Transverse colon (tissue), 4 donors: ENCODE data around the gene HIPK2.
A peak's percentile ranks its signal among the peaks of the same experiment; 100 is the strongest.

ENCODE experiments used
- POLR2AphosphoS5 ChIP-seq, 3 donors: sonication (generic); formaldehyde crosslinking; IDR thresholded peaks; one replicate each; pipeline ENCODE4 v1.6.1; 2016; ENCODE audit warnings: antibody characterized with exemption in 3 of 3
- TF ChIP-seq, protein P1 (sequence below), 5 experiments: fragments of 200-600 bp in 3 of 5; fragments of 450-650 bp in 2 of 5; sonication (generic) in 3 of 5; IDR thresholded peaks; 1 replicate in 2 of 5; 2 replicates in 3 of 5; pipeline ENCODE4 v1.5.1; 2016 to 2017; ENCODE audit warnings: antibody characterized with exemption in 5 of 5, inconsistent platforms in 3 of 5, mild to moderate bottlenecking in 2 of 5, moderate library complexity in 1 of 5

DNA sequence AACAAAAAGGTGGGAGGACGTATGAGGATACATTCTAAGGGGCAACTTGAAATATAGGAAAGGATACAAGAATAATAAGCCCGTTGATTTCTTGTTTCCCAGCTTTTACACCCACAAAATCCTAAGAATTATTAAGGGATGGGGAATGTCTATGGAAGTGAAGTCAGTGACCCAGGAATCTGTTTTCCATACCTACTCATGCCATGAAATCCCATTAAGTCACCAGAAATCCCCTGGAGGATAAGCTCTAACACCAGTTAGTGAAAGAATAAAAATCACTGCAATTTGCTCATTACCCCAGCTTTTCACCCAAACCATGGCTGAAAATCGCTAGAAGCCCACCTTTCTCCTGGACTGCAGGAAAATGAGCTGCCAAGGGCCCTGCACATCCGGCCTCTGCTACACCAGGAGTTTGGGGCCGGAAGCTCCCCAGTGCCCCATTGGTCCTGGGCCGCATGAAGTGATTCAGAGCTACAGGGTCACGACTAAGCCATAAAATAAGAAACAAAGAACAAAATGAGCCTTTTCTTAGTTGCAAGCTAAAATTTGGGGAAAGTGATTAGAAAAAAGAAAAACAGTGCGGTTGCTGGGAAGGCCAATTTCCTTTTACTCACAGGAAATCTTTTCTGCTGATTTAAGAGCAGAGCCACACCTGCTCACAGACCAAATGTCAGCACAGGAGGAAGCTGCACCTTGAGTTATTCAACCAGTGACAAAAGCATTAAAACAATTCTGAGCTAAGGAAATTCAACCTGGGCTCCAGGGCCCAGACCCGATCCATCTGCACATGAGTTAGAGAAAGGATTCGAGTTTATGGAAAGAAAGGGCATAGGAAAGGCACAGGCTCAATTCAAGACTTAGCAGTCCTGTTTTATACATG, 40.3 kb downstream of the HIPK2 start:
- peak in 1 of 3 donors; percentile 17 for TF ChIP-seq POLR2AphosphoS5 (IDR thresholded peaks at IDR 0.05)
- TF ChIP-seq, protein P1, sequence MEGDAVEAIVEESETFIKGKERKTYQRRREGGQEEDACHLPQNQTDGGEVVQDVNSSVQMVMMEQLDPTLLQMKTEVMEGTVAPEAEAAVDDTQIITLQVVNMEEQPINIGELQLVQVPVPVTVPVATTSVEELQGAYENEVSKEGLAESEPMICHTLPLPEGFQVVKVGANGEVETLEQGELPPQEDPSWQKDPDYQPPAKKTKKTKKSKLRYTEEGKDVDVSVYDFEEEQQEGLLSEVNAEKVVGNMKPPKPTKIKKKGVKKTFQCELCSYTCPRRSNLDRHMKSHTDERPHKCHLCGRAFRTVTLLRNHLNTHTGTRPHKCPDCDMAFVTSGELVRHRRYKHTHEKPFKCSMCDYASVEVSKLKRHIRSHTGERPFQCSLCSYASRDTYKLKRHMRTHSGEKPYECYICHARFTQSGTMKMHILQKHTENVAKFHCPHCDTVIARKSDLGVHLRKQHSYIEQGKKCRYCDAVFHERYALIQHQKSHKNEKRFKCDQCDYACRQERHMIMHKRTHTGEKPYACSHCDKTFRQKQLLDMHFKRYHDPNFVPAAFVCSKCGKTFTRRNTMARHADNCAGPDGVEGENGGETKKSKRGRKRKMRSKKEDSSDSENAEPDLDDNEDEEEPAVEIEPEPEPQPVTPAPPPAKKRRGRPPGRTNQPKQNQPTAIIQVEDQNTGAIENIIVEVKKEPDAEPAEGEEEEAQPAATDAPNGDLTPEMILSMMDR (IDR thresholded peaks at IDR 0.05) = no peak
